ENCODE measurements around the gene FUBP1. TPM values are rescaled to one million over a fixed set of nuclear protein-coding genes. Genes with fewer than 3 reads are reported as not detected.

FUBP1 gene
- total RNA-seq, 1 experiment from 2014 or later: 271 TPM

DNA sequence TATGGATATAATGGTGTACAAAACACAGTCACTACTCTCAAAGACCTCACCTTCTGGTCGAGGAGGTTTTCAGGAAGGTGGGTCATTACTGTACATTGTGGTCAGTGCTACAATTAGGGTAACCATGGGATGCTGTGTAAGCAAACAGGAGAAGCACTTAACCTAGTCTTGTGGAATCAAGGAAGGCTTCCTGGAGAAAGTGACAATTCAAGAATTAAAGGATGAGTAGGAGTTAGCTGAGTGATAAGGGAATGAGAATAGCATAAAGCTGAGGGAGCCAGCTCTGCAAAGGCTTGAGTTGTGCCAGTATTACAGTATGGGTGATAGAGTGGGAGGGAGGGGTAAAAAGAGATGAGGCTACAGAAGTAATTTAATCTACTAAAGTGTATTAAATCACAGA lies 73.3 kb downstream of the FUBP1 start:
- Histone ChIP-seq H3K4ac (ENCODE audit: low read depth, low read length) (no peak overlapping the region), H2BK15ac (ENCODE audit: low read depth, low read length) (no peak overlapping the region), H3K9ac (ENCODE audit: extremely low read depth, insufficient read length, low read length) (no peak overlapping the region), H2BK120ac (ENCODE audit: low read depth, low read length, poor library complexity, severe bottlenecking) (no peak overlapping the region), H3K4me1 (ENCODE audit: insufficient read depth, low read length) (no peaks in the 10 kb centered on the region), H3K23me2 (ENCODE audit: insufficient read length, low read depth, low read length, poor library complexity, severe bottlenecking) (no peaks in the 10 kb centered on the region), H3T11ph (ENCODE audit: low read length) (no peak overlapping the region), H4K91ac (ENCODE audit: insufficient read length, low read depth, low read length) (no peak overlapping the region), H2AK5ac (ENCODE audit: insufficient read length, low read length) (no peak overlapping the region), H2BK12ac (ENCODE audit: insufficient read length, low read depth, low read length) (no peak overlapping the region), H3K79me1 (ENCODE audit: insufficient read depth, low read depth, low read length, poor library complexity, severe bottlenecking) (no peaks in the 10 kb centered on the region), H3K14ac (ENCODE audit: insufficient read depth, low read length) (no peak overlapping the region), H3K18ac (ENCODE audit: insufficient read length, low read depth, low read length) (no peak overlapping the region), H4K20me1 (ENCODE audit: control insufficient read depth, insufficient read depth, insufficient read length) (no peaks in the 10 kb centered on the region), H3K79me2 (ENCODE audit: insufficient read depth, low read length) (no peaks in the 10 kb centered on the region), H2AFZ (ENCODE audit: low read length) (no peak overlapping the region), H3K4me2 (ENCODE audit: insufficient read depth, insufficient read length, low read length) (no peak overlapping the region), H3K23ac (ENCODE audit: insufficient read length, low read depth, low read length) (no peak overlapping the region), H4K5ac (ENCODE audit: insufficient read length, low read depth, low read length) (no peak overlapping the region), H3K27ac (ENCODE audit: insufficient read length, low read depth, low read length) (no peak overlapping the region), H4K8ac (replicated peaks; ENCODE audit: insufficient read length, low read depth, low read length) (no peak overlapping the region), H3K56ac (ENCODE audit: insufficient read length, low read depth, low read length) (no peak overlapping the region), H2BK5ac (ENCODE audit: insufficient read length, low read length) (no peak overlapping the region), H3K27me3 (ENCODE audit: insufficient read depth, low read length) (no peaks in the 10 kb centered on the region), H2BK20ac (ENCODE audit: low read depth, low read length, poor library complexity, severe bottlenecking) (no peak overlapping the region), H3K9me3 (ENCODE audit: control insufficient read depth, low read depth, low read length) (no peaks in the 10 kb centered on the region)
- H3K36me3 Mint-ChIP-seq (ENCODE audit: insufficient read depth in 1 of 3, low read depth in 3 of 3): no peaks in the 10 kb centered on the region
- TF ChIP-seq, protein P1, sequence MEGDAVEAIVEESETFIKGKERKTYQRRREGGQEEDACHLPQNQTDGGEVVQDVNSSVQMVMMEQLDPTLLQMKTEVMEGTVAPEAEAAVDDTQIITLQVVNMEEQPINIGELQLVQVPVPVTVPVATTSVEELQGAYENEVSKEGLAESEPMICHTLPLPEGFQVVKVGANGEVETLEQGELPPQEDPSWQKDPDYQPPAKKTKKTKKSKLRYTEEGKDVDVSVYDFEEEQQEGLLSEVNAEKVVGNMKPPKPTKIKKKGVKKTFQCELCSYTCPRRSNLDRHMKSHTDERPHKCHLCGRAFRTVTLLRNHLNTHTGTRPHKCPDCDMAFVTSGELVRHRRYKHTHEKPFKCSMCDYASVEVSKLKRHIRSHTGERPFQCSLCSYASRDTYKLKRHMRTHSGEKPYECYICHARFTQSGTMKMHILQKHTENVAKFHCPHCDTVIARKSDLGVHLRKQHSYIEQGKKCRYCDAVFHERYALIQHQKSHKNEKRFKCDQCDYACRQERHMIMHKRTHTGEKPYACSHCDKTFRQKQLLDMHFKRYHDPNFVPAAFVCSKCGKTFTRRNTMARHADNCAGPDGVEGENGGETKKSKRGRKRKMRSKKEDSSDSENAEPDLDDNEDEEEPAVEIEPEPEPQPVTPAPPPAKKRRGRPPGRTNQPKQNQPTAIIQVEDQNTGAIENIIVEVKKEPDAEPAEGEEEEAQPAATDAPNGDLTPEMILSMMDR (conservative IDR thresholded peaks at IDR 0.05): no peak
- peak overlapping the region in 2 of 3 experiments; percentile 1 to 8; a peak in 1 of 7 replicates for H3K27ac Mint-ChIP-seq
- H3K9me3 Mint-ChIP-seq: no peaks in the 10 kb centered on the region
- no peaks in the 10 kb centered on the region for H3K27me3 Mint-ChIP-seq (ENCODE audit: low read depth)
- H3K4me1 Mint-ChIP-seq: no peaks in the 10 kb centered on the region
- no CpG with 5 or more reads among the region's 1 CpG for WGBS (ENCODE audit: extremely low coverage, insufficient read length, low lambda C conversion rate)
- DNase-seq: no peak
- no peak overlapping the region for H3K4me3 Mint-ChIP-seq

Measured in H9 (cell line).